Nephron (organoid): Measurements from ENCODE around the gene ME3.
A peak's percentile ranks its signal among the peaks of the same experiment; 100 is the strongest.

ENCODE experiments used
- H3K27ac Mint-ChIP-seq, 3 experiments: 2 replicates each; pipeline ENCODE4 v1.8.0; 2020; ENCODE audit warnings: mixed read lengths in 3 of 3, mild to moderate bottlenecking in 2 of 3, moderate library complexity in 1 of 3
- H3K27me3 Mint-ChIP-seq: 2 replicates; pipeline ENCODE4 v1.8.0; 2021; ENCODE audit warnings: low read depth, mild to moderate bottlenecking, moderate library complexity, mixed read lengths
- H3K36me3 Mint-ChIP-seq: 2 replicates; pipeline ENCODE4 v1.8.0; 2020; ENCODE audit warnings: low read depth, mixed read lengths
- H3K4me1 Mint-ChIP-seq: 2 replicates; pipeline ENCODE4 v1.8.0; 2020; ENCODE audit warnings: mixed read lengths
- H3K4me3 Mint-ChIP-seq, 3 experiments: 2 replicates each; pipeline ENCODE4 v1.8.0; 2020; ENCODE audit warnings: mild to moderate bottlenecking in 3 of 3, mixed read lengths in 3 of 3, moderate library complexity in 2 of 3
- H3K9me3 Mint-ChIP-seq: 2 replicates; pipeline ENCODE4 v1.8.0; 2020; ENCODE audit warnings: mixed read lengths
- TF ChIP-seq, protein P1 (sequence below), 3 experiments: fragments of 200-600 bp; sonication (generic); IDR thresholded peaks; one replicate each; pipeline ENCODE4 v1.5.0; 2021; ENCODE audit warnings: antibody characterized with exemption in 3 of 3; ENCODE audit not compliant: unreplicated experiment in 3 of 3

Gene ME3

DNA sequence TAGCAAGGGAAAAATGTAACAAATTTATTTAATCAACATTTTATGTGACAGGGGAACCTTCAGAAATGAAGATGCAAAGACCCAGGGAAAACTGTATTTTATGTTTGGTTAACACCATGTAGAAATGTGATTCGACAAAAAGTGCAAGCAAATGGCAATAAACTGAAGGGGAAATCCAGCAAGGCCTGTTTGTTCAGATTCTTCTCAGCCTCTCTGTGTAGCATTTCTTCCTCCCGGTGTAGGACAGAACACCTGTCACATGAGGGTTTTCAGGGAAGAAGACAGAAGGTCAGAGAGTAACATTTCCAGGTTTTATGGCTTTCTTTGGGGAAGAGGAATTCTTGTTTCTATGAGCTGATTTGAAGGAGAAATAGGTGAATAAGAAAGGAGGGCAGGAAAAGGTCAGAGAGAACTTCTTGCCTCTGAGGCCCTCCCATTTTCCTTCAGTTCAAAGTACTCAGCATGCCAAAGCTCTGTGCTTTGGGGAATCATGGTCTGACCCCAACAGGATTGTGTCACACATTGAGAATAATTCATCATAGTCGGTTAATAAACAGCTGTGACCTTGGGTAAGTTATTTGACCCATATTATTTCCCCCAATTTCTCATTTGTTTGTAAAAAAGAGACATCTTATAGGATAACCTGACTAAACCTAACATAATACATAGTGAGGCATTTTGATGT, 45.5 kb upstream of the ME3 start:
- TF ChIP-seq, protein P1, sequence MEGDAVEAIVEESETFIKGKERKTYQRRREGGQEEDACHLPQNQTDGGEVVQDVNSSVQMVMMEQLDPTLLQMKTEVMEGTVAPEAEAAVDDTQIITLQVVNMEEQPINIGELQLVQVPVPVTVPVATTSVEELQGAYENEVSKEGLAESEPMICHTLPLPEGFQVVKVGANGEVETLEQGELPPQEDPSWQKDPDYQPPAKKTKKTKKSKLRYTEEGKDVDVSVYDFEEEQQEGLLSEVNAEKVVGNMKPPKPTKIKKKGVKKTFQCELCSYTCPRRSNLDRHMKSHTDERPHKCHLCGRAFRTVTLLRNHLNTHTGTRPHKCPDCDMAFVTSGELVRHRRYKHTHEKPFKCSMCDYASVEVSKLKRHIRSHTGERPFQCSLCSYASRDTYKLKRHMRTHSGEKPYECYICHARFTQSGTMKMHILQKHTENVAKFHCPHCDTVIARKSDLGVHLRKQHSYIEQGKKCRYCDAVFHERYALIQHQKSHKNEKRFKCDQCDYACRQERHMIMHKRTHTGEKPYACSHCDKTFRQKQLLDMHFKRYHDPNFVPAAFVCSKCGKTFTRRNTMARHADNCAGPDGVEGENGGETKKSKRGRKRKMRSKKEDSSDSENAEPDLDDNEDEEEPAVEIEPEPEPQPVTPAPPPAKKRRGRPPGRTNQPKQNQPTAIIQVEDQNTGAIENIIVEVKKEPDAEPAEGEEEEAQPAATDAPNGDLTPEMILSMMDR (IDR thresholded peaks at IDR 0.05; ENCODE audit: unreplicated experiment in 3 of 3), result no peak
- H3K4me1 Mint-ChIP-seq, result no peaks in the 10 kb centered on the region
- H3K9me3 Mint-ChIP-seq, result peaks cover 16% of the 10 kb centered on the region
- peaks cover 5% of the 10 kb centered on the region for H3K27me3 Mint-ChIP-seq
- H3K4me3 Mint-ChIP-seq, result no peak overlapping the region
- peak overlapping the region in 1 of 3 experiments; percentile 48 for H3K27ac Mint-ChIP-seq
- no peaks in the 10 kb centered on the region for H3K36me3 Mint-ChIP-seq

DNA sequence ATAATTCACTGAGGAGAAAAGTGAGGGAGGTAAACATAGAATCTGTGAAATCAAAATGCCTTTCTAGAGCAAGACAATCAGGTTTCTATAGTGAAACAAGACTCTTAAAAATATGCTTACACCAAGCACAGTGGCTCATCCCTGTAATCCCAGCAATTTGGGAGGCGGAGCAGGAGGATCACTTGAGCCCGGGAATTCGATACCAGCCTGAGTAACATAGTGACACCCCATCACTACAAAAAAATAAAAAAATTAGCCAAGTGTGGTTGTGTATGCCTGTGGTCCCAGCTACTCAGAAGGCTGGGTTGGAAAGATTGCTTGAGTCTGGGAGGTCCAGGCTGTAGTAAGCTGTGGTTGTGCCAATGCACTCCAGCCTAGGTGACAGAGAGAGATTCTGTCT, 43.2 kb upstream of the ME3 start:
- H3K36me3 Mint-ChIP-seq, result no peaks in the 10 kb centered on the region
- TF ChIP-seq, protein P1 (IDR thresholded peaks at IDR 0.05; ENCODE audit: unreplicated experiment in 3 of 3), result no peak
- no peak overlapping the region for H3K27ac Mint-ChIP-seq
- H3K4me3 Mint-ChIP-seq, result no peak overlapping the region
- H3K9me3 Mint-ChIP-seq, result peaks cover 2% of the 10 kb centered on the region
- peaks cover 5% of the 10 kb centered on the region for H3K27me3 Mint-ChIP-seq
- H3K4me1 Mint-ChIP-seq, result no peaks in the 10 kb centered on the region

GRCh38 chr11:86713552-86713951, 41.1 kb upstream of the ME3 start:
- no peaks in the 10 kb centered on the region for H3K36me3 Mint-ChIP-seq
- H3K4me1 Mint-ChIP-seq, result no peaks in the 10 kb centered on the region
- TF ChIP-seq, protein P1 (IDR thresholded peaks at IDR 0.05; ENCODE audit: unreplicated experiment in 3 of 3), result no peak
- H3K27me3 Mint-ChIP-seq, result peaks cover under 1% of the 10 kb centered on the region
- H3K4me3 Mint-ChIP-seq, result no peak overlapping the region
- peaks cover 12% of the 10 kb centered on the region for H3K9me3 Mint-ChIP-seq
- no peak overlapping the region for H3K27ac Mint-ChIP-seq

- Mint-ChIP-seq H3K27ac (no peak overlapping the region), H3K4me1 (no peaks in the 10 kb centered on the region), H3K9me3 (peaks cover 12% of the 10 kb centered on the region), H3K36me3 (no peaks in the 10 kb centered on the region), H3K4me3 (no peak overlapping the region), H3K27me3 (no peaks in the 10 kb centered on the region)
- TF ChIP-seq, protein P1 (IDR thresholded peaks at IDR 0.05; ENCODE audit: unreplicated experiment in 3 of 3), result no peak
Observed at GRCh38 chr11:86710936-86711335, 38.5 kb upstream of the ME3 start.

DNA sequence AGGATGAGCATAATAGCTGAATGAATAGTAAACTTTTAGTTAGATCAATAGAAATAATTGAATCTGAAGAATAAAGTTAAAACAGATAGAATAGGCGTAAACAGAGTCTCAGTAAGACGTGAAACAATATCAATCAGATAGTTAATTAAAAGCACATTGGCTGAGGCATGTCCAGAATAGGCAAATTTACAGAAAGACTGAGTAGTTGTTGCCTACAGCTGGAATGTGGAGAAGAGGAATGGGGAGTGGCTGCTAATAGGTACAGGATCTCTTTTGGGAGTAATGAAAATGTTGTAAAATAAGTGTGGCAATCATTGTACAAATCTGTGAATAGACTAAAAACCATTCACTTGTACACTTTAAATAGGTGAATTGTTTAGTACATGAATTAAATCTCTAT, 36.3 kb upstream of the ME3 start:
- TF ChIP-seq, protein P1 (IDR thresholded peaks at IDR 0.05; ENCODE audit: unreplicated experiment in 3 of 3), result no peak
- Mint-ChIP-seq H3K36me3 (no peaks in the 10 kb centered on the region), H3K27ac (no peak overlapping the region), H3K4me1 (no peaks in the 10 kb centered on the region), H3K27me3 (no peaks in the 10 kb centered on the region), H3K4me3 (no peak overlapping the region), H3K9me3 (peaks cover 10% of the 10 kb centered on the region)
